ENCODE results near the gene PSAP. TPM values are rescaled to one million over a fixed set of nuclear protein-coding genes. Genes with fewer than 3 reads are reported as not detected.

PSAP gene
- total RNA-seq, 1 experiment from 2014 or later = 336 TPM

DNA sequence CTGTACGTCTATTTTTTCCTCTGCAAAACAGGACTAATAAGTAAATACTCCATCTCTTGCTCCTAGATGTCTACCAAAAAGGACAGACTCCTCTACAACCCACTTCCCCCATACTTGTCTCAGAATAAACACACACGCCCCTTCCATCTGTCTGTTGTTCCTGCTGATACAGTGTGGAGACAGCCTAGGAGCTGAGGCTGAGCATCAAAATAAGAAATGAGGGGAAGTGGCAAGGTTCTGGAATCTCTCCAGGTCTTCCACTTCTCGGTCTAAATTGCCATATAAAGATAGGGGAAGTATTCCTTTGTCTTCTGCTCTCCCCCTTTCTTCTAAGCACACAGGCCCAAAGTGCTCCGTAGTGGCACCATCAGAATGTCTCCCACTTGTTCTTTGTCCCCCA is 47.0 kb downstream of the PSAP start:
- Histone ChIP-seq H3K9ac (ENCODE audit: extremely low read depth, insufficient read length, low read length) (no peak overlapping the region), H2BK5ac (ENCODE audit: insufficient read length, low read length) (no peak overlapping the region), H2BK20ac (ENCODE audit: low read depth, low read length, poor library complexity, severe bottlenecking) (no peak overlapping the region), H3K14ac (ENCODE audit: insufficient read depth, low read length) (no peak overlapping the region), H3K27ac (ENCODE audit: insufficient read length, low read depth, low read length) (no peak overlapping the region), H2BK12ac (ENCODE audit: insufficient read length, low read depth, low read length) (no peak overlapping the region), H3K4ac (ENCODE audit: low read depth, low read length) (no peak overlapping the region), H2AFZ (ENCODE audit: low read length) (no peak overlapping the region), H3K23ac (ENCODE audit: insufficient read length, low read depth, low read length) (no peak overlapping the region), H2AK5ac (ENCODE audit: insufficient read length, low read length) (no peak overlapping the region), H3K56ac (ENCODE audit: insufficient read length, low read depth, low read length) (no peak overlapping the region), H4K5ac (ENCODE audit: insufficient read length, low read depth, low read length) (no peak overlapping the region), H2BK15ac (ENCODE audit: low read depth, low read length) (no peak overlapping the region), H3T11ph (ENCODE audit: low read length) (no peak overlapping the region), H3K23me2 (ENCODE audit: insufficient read length, low read depth, low read length, poor library complexity, severe bottlenecking) (no peaks in the 10 kb centered on the region), H4K8ac (replicated peaks; ENCODE audit: insufficient read length, low read depth, low read length) (no peak overlapping the region), H3K27me3 (ENCODE audit: insufficient read depth, low read length) (0 out of 2 replicates have a peak, but pooled peaks cover 3% of the 10 kb centered on the region), H3K9me3 (ENCODE audit: control insufficient read depth, low read depth, low read length) (no peaks in the 10 kb centered on the region), H3K4me2 (ENCODE audit: insufficient read depth, insufficient read length, low read length) (no peak overlapping the region), H4K91ac (ENCODE audit: insufficient read length, low read depth, low read length) (no peak overlapping the region), H4K20me1 (ENCODE audit: control insufficient read depth, insufficient read depth, insufficient read length) (no peaks in the 10 kb centered on the region), H3K4me1 (ENCODE audit: insufficient read depth, low read length) (no peaks in the 10 kb centered on the region), H3K79me1 (ENCODE audit: insufficient read depth, low read depth, low read length, poor library complexity, severe bottlenecking) (no peaks in the 10 kb centered on the region), H2BK120ac (ENCODE audit: low read depth, low read length, poor library complexity, severe bottlenecking) (no peak overlapping the region), H3K79me2 (ENCODE audit: insufficient read depth, low read length) (no peaks in the 10 kb centered on the region), H3K18ac (ENCODE audit: insufficient read length, low read depth, low read length) (no peak overlapping the region)
- H3K9me3 Mint-ChIP-seq = no peaks in the 10 kb centered on the region
- H3K36me3 Mint-ChIP-seq (ENCODE audit: insufficient read depth in 1 of 3, low read depth in 3 of 3) = no peaks in the 10 kb centered on the region
- H3K27me3 Mint-ChIP-seq (ENCODE audit: low read depth) = peaks cover 30% of the 10 kb centered on the region
- peaks cover 4% of the 10 kb centered on the region in 2 experiments for H3K4me1 Mint-ChIP-seq
- DNase-seq = no peak
- H3K27ac Mint-ChIP-seq = no peak overlapping the region
- TF ChIP-seq CTCF (conservative IDR thresholded peaks at IDR 0.05) = no peak
- no peak overlapping the region for H3K4me3 Mint-ChIP-seq
- WGBS (ENCODE audit: extremely low coverage, insufficient read length, low lambda C conversion rate) = no CpG with 5 or more reads among the region's 4 CpGs

Data from H9 (cell line).